ENCODE data around the gene TUBGCP2. TPM values are rescaled to one million over a fixed set of nuclear protein-coding genes. Genes with fewer than 3 reads are reported as not detected.

Gene TUBGCP2
- total RNA-seq, 1 donor from 2014 or later: 56.2 TPM

- H3K4me3 ChIP-seq (ENCODE audit: insufficient read depth, low read depth, low read length): no peak overlapping the region
- FAIRE-seq (no peak), DNase-seq (ENCODE audit: low read depth) (no peak)
- no peak overlapping the region for H3K27ac ChIP-seq (ENCODE audit: low read depth, low read length)
- H3K27me3 Mint-ChIP-seq (ENCODE audit: low read depth, unreplicated experiment): no peaks in the 10 kb centered on the region
- no peak for TF ChIP-seq EZH2 (IDR thresholded peaks at IDR 0.05; ENCODE audit: insufficient read depth, low read length)
- no peak for TF ChIP-seq CTCF (IDR thresholded peaks at IDR 0.05; ENCODE audit: insufficient read depth, low read depth, low read length)
- H3K4me2 ChIP-seq (ENCODE audit: low read length): no peak overlapping the region
- no peak overlapping the region for H3K27ac Mint-ChIP-seq (ENCODE audit: unreplicated experiment)
- H3K4me3 Mint-ChIP-seq (ENCODE audit: unreplicated experiment): no peak overlapping the region
- H3K36me3 Mint-ChIP-seq (ENCODE audit: low read depth, unreplicated experiment): peaks cover 11% of the 10 kb centered on the region
- H3K9me3 Mint-ChIP-seq (ENCODE audit: unreplicated experiment): no peaks in the 10 kb centered on the region
- H3K79me2 ChIP-seq (ENCODE audit: insufficient read depth, low read length): peaks cover 23% of the 10 kb centered on the region
- H3K4me1 Mint-ChIP-seq (ENCODE audit: low read depth, unreplicated experiment): peaks cover 4% of the 10 kb centered on the region
- H3K9ac ChIP-seq (ENCODE audit: low read length): no peak overlapping the region
- H3K9me3 ChIP-seq (ENCODE audit: insufficient read depth, low read depth, low read length): no peaks in the 10 kb centered on the region
- H3K4me1 ChIP-seq (ENCODE audit: insufficient read depth, low read length): no peaks in the 10 kb centered on the region
- no peak overlapping the region for H2AFZ ChIP-seq (ENCODE audit: low read depth, low read length)
- H4K20me1 ChIP-seq (ENCODE audit: insufficient read depth, low read length): peaks cover 34% of the 10 kb centered on the region
- no peaks in the 10 kb centered on the region for H3K27me3 ChIP-seq (ENCODE audit: insufficient read depth, low read length)
- H3K36me3 ChIP-seq (ENCODE audit: insufficient read depth, low read length): peaks cover 21% of the 10 kb centered on the region
These were observed 9.4 kb downstream of the TUBGCP2 start for GRCh38 chr10:133299224-133299623.

GRCh38 chr10:133298466-133298865 is 10.2 kb downstream of the TUBGCP2 start:
- no peak for FAIRE-seq
- peaks cover 13% of the 10 kb centered on the region for H3K36me3 Mint-ChIP-seq (ENCODE audit: low read depth, unreplicated experiment)
- H3K4me1 Mint-ChIP-seq (ENCODE audit: low read depth, unreplicated experiment): peaks cover 2% of the 10 kb centered on the region
- H3K27me3 Mint-ChIP-seq (ENCODE audit: low read depth, unreplicated experiment): no peaks in the 10 kb centered on the region
- no peak overlapping the region for H3K4me3 Mint-ChIP-seq (ENCODE audit: unreplicated experiment)
- H3K9me3 Mint-ChIP-seq (ENCODE audit: unreplicated experiment): no peaks in the 10 kb centered on the region
- Histone ChIP-seq H3K9me3 (ENCODE audit: insufficient read depth, low read depth, low read length) (no peaks in the 10 kb centered on the region), H3K36me3 (ENCODE audit: insufficient read depth, low read length) (peaks cover 21% of the 10 kb centered on the region), H3K4me2 (ENCODE audit: low read length) (no peak overlapping the region), H3K4me3 (ENCODE audit: insufficient read depth, low read depth, low read length) (no peak overlapping the region), H2AFZ (ENCODE audit: low read depth, low read length) (no peak overlapping the region), H4K20me1 (ENCODE audit: insufficient read depth, low read length) (peaks cover 34% of the 10 kb centered on the region), H3K4me1 (ENCODE audit: insufficient read depth, low read length) (peaks cover 4% of the 10 kb centered on the region), H3K27me3 (ENCODE audit: insufficient read depth, low read length) (no peaks in the 10 kb centered on the region), H3K79me2 (ENCODE audit: insufficient read depth, low read length) (peaks cover 16% of the 10 kb centered on the region), H3K27ac (ENCODE audit: low read depth, low read length) (no peak overlapping the region), H3K9ac (ENCODE audit: low read length) (no peak overlapping the region)
- DNase-seq (ENCODE audit: low read depth): no peak
- no peak overlapping the region for H3K27ac Mint-ChIP-seq (ENCODE audit: unreplicated experiment)
- TF ChIP-seq EZH2 (IDR thresholded peaks at IDR 0.05; ENCODE audit: insufficient read depth, low read length): no peak
- TF ChIP-seq CTCF (IDR thresholded peaks at IDR 0.05; ENCODE audit: insufficient read depth, low read depth, low read length): no peak

- no peak overlapping the region for H3K4me2 ChIP-seq (ENCODE audit: low read length)
- H3K9me3 ChIP-seq (ENCODE audit: insufficient read depth, low read depth, low read length): no peaks in the 10 kb centered on the region
- H3K27me3 Mint-ChIP-seq (ENCODE audit: low read depth, unreplicated experiment): no peaks in the 10 kb centered on the region
- peaks cover 3% of the 10 kb centered on the region for H3K4me1 Mint-ChIP-seq (ENCODE audit: low read depth, unreplicated experiment)
- FAIRE-seq (no peak), DNase-seq (ENCODE audit: low read depth) (no peak)
- H3K4me3 ChIP-seq (ENCODE audit: insufficient read depth, low read depth, low read length): no peak overlapping the region
- no peak for TF ChIP-seq CTCF (IDR thresholded peaks at IDR 0.05; ENCODE audit: insufficient read depth, low read depth, low read length)
- TF ChIP-seq EZH2 (IDR thresholded peaks at IDR 0.05; ENCODE audit: insufficient read depth, low read length): no peak
- H4K20me1 ChIP-seq (ENCODE audit: insufficient read depth, low read length): peaks cover 29% of the 10 kb centered on the region
- no peak overlapping the region for H3K9ac ChIP-seq (ENCODE audit: low read length)
- no peaks in the 10 kb centered on the region for H3K9me3 Mint-ChIP-seq (ENCODE audit: unreplicated experiment)
- no peak overlapping the region for H3K27ac Mint-ChIP-seq (ENCODE audit: unreplicated experiment)
- H3K27me3 ChIP-seq (ENCODE audit: insufficient read depth, low read length): no peaks in the 10 kb centered on the region
- no peak overlapping the region for H2AFZ ChIP-seq (ENCODE audit: low read depth, low read length)
- peaks cover 13% of the 10 kb centered on the region for H3K4me1 ChIP-seq (ENCODE audit: insufficient read depth, low read length)
- peaks cover 6% of the 10 kb centered on the region for H3K79me2 ChIP-seq (ENCODE audit: insufficient read depth, low read length)
- no peak overlapping the region for H3K27ac ChIP-seq (ENCODE audit: low read depth, low read length)
- H3K36me3 Mint-ChIP-seq (ENCODE audit: low read depth, unreplicated experiment): peaks cover 13% of the 10 kb centered on the region
- H3K36me3 ChIP-seq (ENCODE audit: insufficient read depth, low read length): peaks cover 21% of the 10 kb centered on the region
- H3K4me3 Mint-ChIP-seq (ENCODE audit: unreplicated experiment): no peak overlapping the region
These were observed 11.2 kb downstream of the TUBGCP2 start for GRCh38 chr10:133297504-133297903.
